Gastrocnemius medialis (tissue), 4 donors: ENCODE data around the gene DCAF11. TPM values are rescaled to one million over a fixed set of nuclear protein-coding genes. Genes with fewer than 3 reads are reported as not detected.
A peak's percentile ranks its signal among the peaks of the same experiment; 100 is the strongest.

Experiments
- ATAC-seq, 2 donors: fragments of 150-250 bp; one replicate each; pipeline ENCODE4 v1.9.1; 2016
- DNase-seq, 2 donors: peaks; one replicate each; pipeline ENCODE4 v3.0.0-alpha.2; 2019
- H3K27ac ChIP-seq, 4 donors: fragments of 200-600 bp; sonication (generic); 1 replicate in 1 of 4; 2 replicates in 3 of 4; pipeline ENCODE4 v1.5.1; 2016 to 2018; ENCODE audit warnings: mild to moderate bottlenecking in 2 of 4, moderate library complexity in 1 of 4
- H3K27me3 ChIP-seq, 3 donors: fragments of 200-600 bp; sonication (generic) in 2 of 3; 1 replicate in 1 of 3; 2 replicates in 2 of 3; pipeline versions ENCODE4 v1.5.1 to v1.6.0; 2016 to 2019; ENCODE audit warnings: mild to moderate bottlenecking in 1 of 3, moderate library complexity in 1 of 3
- H3K36me3 ChIP-seq, 2 donors: fragments of 200-600 bp; sonication (generic) in 1 of 2; one replicate each; pipeline ENCODE4 v1.5.1; 2017 to 2018
- H3K4me1 ChIP-seq, 2 donors: fragments of 200-600 bp; sonication (generic) in 1 of 2; one replicate each; pipeline ENCODE4 v1.5.1; 2016 to 2017; ENCODE audit warnings: mild to moderate bottlenecking in 2 of 2
- H3K4me3 ChIP-seq, 4 donors: fragments of 200-600 bp; sonication (generic) in 3 of 4; 1 replicate in 1 of 4; 2 replicates in 3 of 4; pipeline ENCODE4 v1.5.1; 2016 to 2019; ENCODE audit warnings: mild to moderate bottlenecking in 2 of 4
- H3K9me3 ChIP-seq, 3 donors: fragments of 200-600 bp; sonication (generic) in 2 of 3; 1 replicate in 1 of 3; 2 replicates in 2 of 3; pipeline ENCODE4 v1.5.1; 2016 to 2019
- CTCF ChIP-seq, 5 experiments: fragments of 450-650 bp in 3 of 5; fragments of 200-600 bp in 2 of 5; sonication (generic) in 2 of 5; IDR thresholded peaks in 4 of 5; conservative IDR thresholded peaks in 1 of 5; 1 replicate in 4 of 5; 2 replicates in 1 of 5; pipeline ENCODE4 v1.5.1; 2016 to 2019; ENCODE audit warnings: antibody characterized with exemption in 5 of 5, mild to moderate bottlenecking in 3 of 5, moderate library complexity in 3 of 5
- POLR2A ChIP-seq, 2 donors: fragments of 450-650 bp; IDR thresholded peaks; one replicate each; pipeline ENCODE4 v1.6.1; 2017; ENCODE audit warnings: antibody characterized with exemption in 2 of 2, mild to moderate bottlenecking in 2 of 2, moderate library complexity in 2 of 2
- in situ Hi-C, 4 donors: fragments of 200-750 bp; cut with MboI; loops; one replicate each; pipeline versions ENCODE4 v1.15.0 to v1.8.0; 2017; ENCODE audit warnings: low sequenced_read_pairs in 4 of 4
- intact Hi-C: fragments of 100-400 bp; cut with DNase I; formaldehyde crosslinking; loops from one replicate; pipeline ENCODE4 v1.15.1; 2023; ENCODE audit warnings: low total_unique reads
- total RNA-seq, 4 donors: library from RNA; depleted of rRNA; stranded (reverse); fragments of >200 nt; gene quantifications; one replicate each; pipeline versions ENCODE4 v1.1.0 to v1.2.3, GENCODE V29; 2016

DCAF11 gene
- total RNA-seq, 4 donors from 2014 or later, result 52.4 to 113 (median 88.7) TPM

- no peak for ATAC-seq
Observed at GRCh38 chr14:24123424-24124417, 9.1 kb downstream of the DCAF11 start.

GRCh38 chr14:24126939-24127338 lies 12.4 kb downstream of the DCAF11 start:
- TF ChIP-seq POLR2A (IDR thresholded peaks at IDR 0.05), result no peak
- TF ChIP-seq CTCF (IDR thresholded peaks at IDR 0.05 in 4 of 5, conservative IDR thresholded peaks at IDR 0.05 in 1 of 5), result no peak
- intact Hi-C loops, result no loop called here
- Histone ChIP-seq H3K9me3 (no peaks in the 10 kb centered on the region), H3K4me1 (peaks cover 18 to 21% of the 10 kb centered on the region in 2 donors), H3K27ac (peak overlapping the region in 1 of 4 donors; percentile 31), H3K27me3 (no peaks in the 10 kb centered on the region), H3K4me3 (no peak overlapping the region), H3K36me3 (peaks cover 0 to 24% of the 10 kb centered on the region in 2 donors)
- DNase-seq, result no peak
- in situ Hi-C loops, result loop anchor here in 1 of 4 donors (25.0 kb wide), 1 partner anchor 815 kb away; the partner anchor contains the start of genes BCL2L2, PABPN1 and PPP1R3E
- no peak for ATAC-seq

More at GRCh38 chr14:24123424-24124417, 9.1 kb downstream of the DCAF11 start:
- Histone ChIP-seq H3K27ac (no peak overlapping the region), H3K9me3 (no peaks in the 10 kb centered on the region), H3K36me3 (peaks cover 2 to 57% of the 10 kb centered on the region in 2 donors), H3K27me3 (no peaks in the 10 kb centered on the region), H3K4me1 (no peaks in the 10 kb centered on the region), H3K4me3 (no peak overlapping the region)
- DNase-seq, result no peak
- intact Hi-C loops (no loop called here), in situ Hi-C loops (no loop called here)
- no peak for TF ChIP-seq POLR2A (IDR thresholded peaks at IDR 0.05)
- no peak for TF ChIP-seq CTCF (IDR thresholded peaks at IDR 0.05 in 4 of 5, conservative IDR thresholded peaks at IDR 0.05 in 1 of 5)

GRCh38 chr14:24127673-24128072 lies 13.1 kb downstream of the DCAF11 start:
- Histone ChIP-seq H3K27ac (peak overlapping the region in 1 of 4 donors; percentile 31), H3K4me1 (peaks cover 25 to 28% of the 10 kb centered on the region in 2 donors), H3K9me3 (no peaks in the 10 kb centered on the region), H3K36me3 (peaks cover 0 to 17% of the 10 kb centered on the region in 2 donors), H3K27me3 (no peaks in the 10 kb centered on the region), H3K4me3 (no peak overlapping the region)
- TF ChIP-seq POLR2A (IDR thresholded peaks at IDR 0.05), result no peak
- TF ChIP-seq CTCF (IDR thresholded peaks at IDR 0.05 in 4 of 5, conservative IDR thresholded peaks at IDR 0.05 in 1 of 5), result no peak
- intact Hi-C loops (no loop called here), in situ Hi-C loops (loop anchor here in 1 of 4 donors (25.0 kb wide), 1 partner anchor 815 kb away; the partner anchor contains the start of genes BCL2L2, PABPN1 and PPP1R3E)
- ATAC-seq, result no peak
- no peak for DNase-seq

GRCh38 chr14:24129410-24129998 lies 14.9 kb downstream of the DCAF11 start:
- H3K27ac ChIP-seq, result peak overlapping the region; percentile 95 to 99 (median 98)
- no peak overlapping the region for H3K4me3 ChIP-seq
- ATAC-seq (no peak), DNase-seq (no peak)
- intact Hi-C loops (no loop called here), in situ Hi-C loops (loop anchor here in 1 of 4 donors (25.0 kb wide), 1 partner anchor 817 kb away; the partner anchor contains the start of genes BCL2L2, PABPN1 and PPP1R3E)
- no peak for TF ChIP-seq CTCF (IDR thresholded peaks at IDR 0.05 in 4 of 5, conservative IDR thresholded peaks at IDR 0.05 in 1 of 5)
- no peak for TF ChIP-seq POLR2A (IDR thresholded peaks at IDR 0.05)
- peaks cover 29 to 34% of the 10 kb centered on the region in 2 donors for H3K4me1 ChIP-seq
- no peaks in the 10 kb centered on the region for H3K27me3 ChIP-seq
- no peaks in the 10 kb centered on the region for H3K9me3 ChIP-seq
- no peaks in the 10 kb centered on the region for H3K36me3 ChIP-seq
